ENCODE measurements around the gene DMPK. TPM values are rescaled to one million over a fixed set of nuclear protein-coding genes. Genes with fewer than 3 reads are reported as not detected.
A peak's percentile ranks its signal among the peaks of the same experiment; 100 is the strongest.

The DMPK gene
- total and polyA plus RNA-seq, 9 of the 15 experiments (the other 6 are each of a cell fraction or from before 2014, with no cell fraction given): 0.24 to 31.3 (median 7.3) TPM

DNA sequence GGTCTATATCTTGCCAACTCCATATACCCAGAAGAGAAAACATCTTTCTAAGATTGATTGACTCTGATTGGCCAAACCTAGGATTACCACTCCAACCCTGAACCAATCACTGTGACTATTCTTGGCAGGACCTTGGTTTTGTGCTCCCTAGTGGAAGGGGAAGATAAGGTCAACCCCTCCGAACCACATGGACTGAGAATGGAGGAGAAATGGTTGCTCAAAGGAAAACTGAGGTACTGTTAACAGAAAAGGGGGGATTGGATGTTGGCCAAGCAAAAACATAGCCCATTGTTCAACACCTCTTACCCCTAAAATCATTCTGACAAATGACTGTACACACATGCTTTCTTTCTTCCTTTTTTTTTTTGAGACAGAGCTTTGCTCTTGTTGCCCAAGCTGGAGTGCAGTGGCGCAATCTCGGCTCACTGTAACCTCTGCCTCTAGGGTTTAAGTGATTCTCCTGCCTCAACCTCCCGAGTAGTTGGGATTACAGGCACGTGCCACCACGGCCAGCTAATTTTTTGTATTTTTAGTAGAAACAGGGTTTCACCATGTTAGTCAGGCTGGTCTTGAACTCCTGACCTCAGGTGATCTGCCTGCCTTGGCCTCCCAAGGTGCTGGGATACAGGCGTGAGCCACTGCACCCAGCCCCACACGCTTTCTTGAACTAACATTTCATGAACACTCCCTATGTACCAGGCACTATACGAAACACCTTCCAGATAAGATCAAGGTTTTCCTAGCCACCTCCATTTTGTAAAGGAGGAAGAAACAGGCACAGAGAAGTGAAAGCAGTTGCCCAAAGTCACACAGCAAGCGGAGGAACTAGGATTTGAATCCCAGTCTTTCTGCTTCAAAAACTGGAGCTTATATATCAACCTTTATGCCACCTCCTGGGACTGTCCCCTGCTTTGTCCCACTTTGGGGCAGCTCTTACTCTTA lies 42.5 kb downstream of the DMPK start (continued):
- TF ChIP-seq, protein P1, sequence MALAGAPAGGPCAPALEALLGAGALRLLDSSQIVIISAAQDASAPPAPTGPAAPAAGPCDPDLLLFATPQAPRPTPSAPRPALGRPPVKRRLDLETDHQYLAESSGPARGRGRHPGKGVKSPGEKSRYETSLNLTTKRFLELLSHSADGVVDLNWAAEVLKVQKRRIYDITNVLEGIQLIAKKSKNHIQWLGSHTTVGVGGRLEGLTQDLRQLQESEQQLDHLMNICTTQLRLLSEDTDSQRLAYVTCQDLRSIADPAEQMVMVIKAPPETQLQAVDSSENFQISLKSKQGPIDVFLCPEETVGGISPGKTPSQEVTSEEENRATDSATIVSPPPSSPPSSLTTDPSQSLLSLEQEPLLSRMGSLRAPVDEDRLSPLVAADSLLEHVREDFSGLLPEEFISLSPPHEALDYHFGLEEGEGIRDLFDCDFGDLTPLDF (CRISPR knock-in tag; IDR thresholded peaks at IDR 0.05): no peak
- 0 out of 2 replicates have a peak, but pooled peaks have one; percentile 33 for TF ChIP-seq ZNF175 (CRISPR knock-in tag; IDR thresholded peaks at IDR 0.05; ENCODE audit: low read depth)
- TF ChIP-seq, protein P2, sequence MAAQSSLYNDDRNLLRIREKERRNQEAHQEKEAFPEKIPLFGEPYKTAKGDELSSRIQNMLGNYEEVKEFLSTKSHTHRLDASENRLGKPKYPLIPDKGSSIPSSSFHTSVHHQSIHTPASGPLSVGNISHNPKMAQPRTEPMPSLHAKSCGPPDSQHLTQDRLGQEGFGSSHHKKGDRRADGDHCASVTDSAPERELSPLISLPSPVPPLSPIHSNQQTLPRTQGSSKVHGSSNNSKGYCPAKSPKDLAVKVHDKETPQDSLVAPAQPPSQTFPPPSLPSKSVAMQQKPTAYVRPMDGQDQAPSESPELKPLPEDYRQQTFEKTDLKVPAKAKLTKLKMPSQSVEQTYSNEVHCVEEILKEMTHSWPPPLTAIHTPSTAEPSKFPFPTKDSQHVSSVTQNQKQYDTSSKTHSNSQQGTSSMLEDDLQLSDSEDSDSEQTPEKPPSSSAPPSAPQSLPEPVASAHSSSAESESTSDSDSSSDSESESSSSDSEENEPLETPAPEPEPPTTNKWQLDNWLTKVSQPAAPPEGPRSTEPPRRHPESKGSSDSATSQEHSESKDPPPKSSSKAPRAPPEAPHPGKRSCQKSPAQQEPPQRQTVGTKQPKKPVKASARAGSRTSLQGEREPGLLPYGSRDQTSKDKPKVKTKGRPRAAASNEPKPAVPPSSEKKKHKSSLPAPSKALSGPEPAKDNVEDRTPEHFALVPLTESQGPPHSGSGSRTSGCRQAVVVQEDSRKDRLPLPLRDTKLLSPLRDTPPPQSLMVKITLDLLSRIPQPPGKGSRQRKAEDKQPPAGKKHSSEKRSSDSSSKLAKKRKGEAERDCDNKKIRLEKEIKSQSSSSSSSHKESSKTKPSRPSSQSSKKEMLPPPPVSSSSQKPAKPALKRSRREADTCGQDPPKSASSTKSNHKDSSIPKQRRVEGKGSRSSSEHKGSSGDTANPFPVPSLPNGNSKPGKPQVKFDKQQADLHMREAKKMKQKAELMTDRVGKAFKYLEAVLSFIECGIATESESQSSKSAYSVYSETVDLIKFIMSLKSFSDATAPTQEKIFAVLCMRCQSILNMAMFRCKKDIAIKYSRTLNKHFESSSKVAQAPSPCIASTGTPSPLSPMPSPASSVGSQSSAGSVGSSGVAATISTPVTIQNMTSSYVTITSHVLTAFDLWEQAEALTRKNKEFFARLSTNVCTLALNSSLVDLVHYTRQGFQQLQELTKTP (IDR thresholded peaks at IDR 0.05; ENCODE audit: low read depth in 1 of 2, partially characterized antibody in 2 of 2): no peak
- TF ChIP-seq SPI1 (IDR thresholded peaks at IDR 0.05; ENCODE audit: borderline replicate concordance, low read depth, low read length): no peak
- 0 out of 2 replicates have a peak, but pooled peaks have one; percentile 32 for TF ChIP-seq TARDBP (IDR thresholded peaks at IDR 0.05)
- TF ChIP-seq, protein P3, sequence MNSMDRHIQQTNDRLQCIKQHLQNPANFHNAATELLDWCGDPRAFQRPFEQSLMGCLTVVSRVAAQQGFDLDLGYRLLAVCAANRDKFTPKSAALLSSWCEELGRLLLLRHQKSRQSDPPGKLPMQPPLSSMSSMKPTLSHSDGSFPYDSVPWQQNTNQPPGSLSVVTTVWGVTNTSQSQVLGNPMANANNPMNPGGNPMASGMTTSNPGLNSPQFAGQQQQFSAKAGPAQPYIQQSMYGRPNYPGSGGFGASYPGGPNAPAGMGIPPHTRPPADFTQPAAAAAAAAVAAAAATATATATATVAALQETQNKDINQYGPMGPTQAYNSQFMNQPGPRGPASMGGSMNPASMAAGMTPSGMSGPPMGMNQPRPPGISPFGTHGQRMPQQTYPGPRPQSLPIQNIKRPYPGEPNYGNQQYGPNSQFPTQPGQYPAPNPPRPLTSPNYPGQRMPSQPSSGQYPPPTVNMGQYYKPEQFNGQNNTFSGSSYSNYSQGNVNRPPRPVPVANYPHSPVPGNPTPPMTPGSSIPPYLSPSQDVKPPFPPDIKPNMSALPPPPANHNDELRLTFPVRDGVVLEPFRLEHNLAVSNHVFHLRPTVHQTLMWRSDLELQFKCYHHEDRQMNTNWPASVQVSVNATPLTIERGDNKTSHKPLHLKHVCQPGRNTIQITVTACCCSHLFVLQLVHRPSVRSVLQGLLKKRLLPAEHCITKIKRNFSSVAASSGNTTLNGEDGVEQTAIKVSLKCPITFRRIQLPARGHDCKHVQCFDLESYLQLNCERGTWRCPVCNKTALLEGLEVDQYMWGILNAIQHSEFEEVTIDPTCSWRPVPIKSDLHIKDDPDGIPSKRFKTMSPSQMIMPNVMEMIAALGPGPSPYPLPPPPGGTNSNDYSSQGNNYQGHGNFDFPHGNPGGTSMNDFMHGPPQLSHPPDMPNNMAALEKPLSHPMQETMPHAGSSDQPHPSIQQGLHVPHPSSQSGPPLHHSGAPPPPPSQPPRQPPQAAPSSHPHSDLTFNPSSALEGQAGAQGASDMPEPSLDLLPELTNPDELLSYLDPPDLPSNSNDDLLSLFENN (IDR thresholded peaks at IDR 0.05; ENCODE audit: low read depth in 2 of 2, low read length in 2 of 2): no peak
- TF ChIP-seq ZNF696 (CRISPR knock-in tag; conservative IDR thresholded peaks at IDR 0.05): no peak
- TF ChIP-seq HNRNPK (IDR thresholded peaks at IDR 0.05; ENCODE audit: low read depth, low read length, poor library complexity, severe bottlenecking): no peak
- no peak for TF ChIP-seq CBX8 (IDR thresholded peaks at IDR 0.05; ENCODE audit: borderline replicate concordance, extremely low read depth, low read depth, low read length, poor library complexity, severe bottlenecking)
- TF ChIP-seq, protein P4, sequence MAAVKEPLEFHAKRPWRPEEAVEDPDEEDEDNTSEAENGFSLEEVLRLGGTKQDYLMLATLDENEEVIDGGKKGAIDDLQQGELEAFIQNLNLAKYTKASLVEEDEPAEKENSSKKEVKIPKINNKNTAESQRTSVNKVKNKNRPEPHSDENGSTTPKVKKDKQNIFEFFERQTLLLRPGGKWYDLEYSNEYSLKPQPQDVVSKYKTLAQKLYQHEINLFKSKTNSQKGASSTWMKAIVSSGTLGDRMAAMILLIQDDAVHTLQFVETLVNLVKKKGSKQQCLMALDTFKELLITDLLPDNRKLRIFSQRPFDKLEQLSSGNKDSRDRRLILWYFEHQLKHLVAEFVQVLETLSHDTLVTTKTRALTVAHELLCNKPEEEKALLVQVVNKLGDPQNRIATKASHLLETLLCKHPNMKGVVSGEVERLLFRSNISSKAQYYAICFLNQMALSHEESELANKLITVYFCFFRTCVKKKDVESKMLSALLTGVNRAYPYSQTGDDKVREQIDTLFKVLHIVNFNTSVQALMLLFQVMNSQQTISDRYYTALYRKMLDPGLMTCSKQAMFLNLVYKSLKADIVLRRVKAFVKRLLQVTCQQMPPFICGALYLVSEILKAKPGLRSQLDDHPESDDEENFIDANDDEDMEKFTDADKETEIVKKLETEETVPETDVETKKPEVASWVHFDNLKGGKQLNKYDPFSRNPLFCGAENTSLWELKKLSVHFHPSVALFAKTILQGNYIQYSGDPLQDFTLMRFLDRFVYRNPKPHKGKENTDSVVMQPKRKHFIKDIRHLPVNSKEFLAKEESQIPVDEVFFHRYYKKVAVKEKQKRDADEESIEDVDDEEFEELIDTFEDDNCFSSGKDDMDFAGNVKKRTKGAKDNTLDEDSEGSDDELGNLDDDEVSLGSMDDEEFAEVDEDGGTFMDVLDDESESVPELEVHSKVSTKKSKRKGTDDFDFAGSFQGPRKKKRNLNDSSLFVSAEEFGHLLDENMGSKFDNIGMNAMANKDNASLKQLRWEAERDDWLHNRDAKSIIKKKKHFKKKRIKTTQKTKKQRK (IDR thresholded peaks at IDR 0.05; ENCODE audit: borderline replicate concordance, low read depth, low read length): no peak
- no peak for TF ChIP-seq ZNF324 (CRISPR knock-in tag; IDR thresholded peaks at IDR 0.05)
- TF ChIP-seq SLC30A9 (CRISPR knock-in tag; IDR thresholded peaks at IDR 0.05): no peak

Data from K562 (cell line).